ENCODE data around the gene TAOK2.
A peak's percentile ranks its signal among the peaks of the same experiment; 100 is the strongest.
"Not testable (repeated sequence)": the region's sequence is repeated elsewhere in the genome, so short reads cannot be mapped to it uniquely, and the experiment has no call there.

The TAOK2 gene

GRCh38 chr16:30025574-30025973, 51.9 kb downstream of the TAOK2 start:
- no peak for DNase-seq

- DNase-seq = no peak
These were observed 52.8 kb downstream of the TAOK2 start for GRCh38 chr16:30026449-30026848.

- no peak for DNase-seq
These were observed 54.1 kb downstream of the TAOK2 start for GRCh38 chr16:30027588-30028437.

- DNase-seq = no peak
These were observed 54.9 kb downstream of the TAOK2 start for GRCh38 chr16:30028438-30029076.

- no peak for DNase-seq
These were observed 56.5 kb downstream of the TAOK2 start for GRCh38 chr16:30030011-30030685.

- DNase-seq = peak; percentile 54
These were observed 57.3 kb downstream of the TAOK2 start, which contains the start of gene TLCD3B for GRCh38 chr16:30030841-30031413. TLCD3B (minus strand) TSS chr16:30031271; CDS start chr16:30030527, 744 bp downstream.

- no peak for DNase-seq
These were observed 57.8 kb downstream of the TAOK2 start for GRCh38 chr16:30031477-30031918.

GRCh38 chr16:30032083-30032819, 58.6 kb downstream of the TAOK2 start:
- DNase-seq = peak; percentile 73

- no peak for DNase-seq
These were observed 59.6 kb downstream of the TAOK2 start for GRCh38 chr16:30033270-30033669.

- DNase-seq = no peak
These were observed 66.6 kb downstream of the TAOK2 start for GRCh38 chr16:30040221-30040620.

- not testable (repeated sequence) for DNase-seq
These were observed 67.0 kb downstream of the TAOK2 start for GRCh38 chr16:30040690-30041089.

GRCh38 chr16:30041841-30042240, 68.2 kb downstream of the TAOK2 start:
- DNase-seq = no peak

Measured in COR-L47 (cell line).